ENCODE measurements around the gene FOSL1.

Gene FOSL1

GRCh38 chr11:65900125-65900898 lies at the start of gene FOSL1:
TSS of gene FOSL1 (minus strand) at chr11:65900388. CDS start at chr11:65900339, 49 bp downstream.
- in situ Hi-C loops (cut with MboI; ENCODE audit: low sequenced_read_pairs): no loop called here

- in situ Hi-C loops (cut with MboI; ENCODE audit: low sequenced_read_pairs): no loop called here
These were observed 47.5 kb upstream of the FOSL1 start for GRCh38 chr11:65947603-65948125.

GRCh38 chr11:65947133-65947532 lies 46.9 kb upstream of the FOSL1 start:
- in situ Hi-C loops (cut with MboI; ENCODE audit: low sequenced_read_pairs): no loop called here

- in situ Hi-C loops (cut with MboI; ENCODE audit: low sequenced_read_pairs): no loop called here
These were observed 46.5 kb upstream of the FOSL1 start for GRCh38 chr11:65946655-65947054.

GRCh38 chr11:65945941-65946558 lies 45.9 kb upstream of the FOSL1 start:
- in situ Hi-C loops (cut with MboI; ENCODE audit: low sequenced_read_pairs): no loop called here

GRCh38 chr11:65945430-65945911 lies 45.3 kb upstream of the FOSL1 start, which contains the start of gene TSGA10IP:
TSS of gene TSGA10IP (plus strand) at chr11:65945480. CDS start at chr11:65945676, 196 bp downstream.
- in situ Hi-C loops (cut with MboI; ENCODE audit: low sequenced_read_pairs): no loop called here

- in situ Hi-C loops (cut with MboI; ENCODE audit: low sequenced_read_pairs): no loop called here
These were observed 44.6 kb upstream of the FOSL1 start for GRCh38 chr11:65944767-65945166.

- in situ Hi-C loops (cut with MboI; ENCODE audit: low sequenced_read_pairs): no loop called here
These were observed 44.0 kb upstream of the FOSL1 start for GRCh38 chr11:65944191-65944590.

GRCh38 chr11:65942531-65942930 lies 42.3 kb upstream of the FOSL1 start:
- in situ Hi-C loops (cut with MboI; ENCODE audit: low sequenced_read_pairs): no loop called here

- in situ Hi-C loops (cut with MboI; ENCODE audit: low sequenced_read_pairs): no loop called here
These were observed 41.6 kb upstream of the FOSL1 start for GRCh38 chr11:65941720-65942310.

GRCh38 chr11:65937766-65938165 lies 37.6 kb upstream of the FOSL1 start:
- in situ Hi-C loops (cut with MboI; ENCODE audit: low sequenced_read_pairs): no loop called here

- in situ Hi-C loops (cut with MboI; ENCODE audit: low sequenced_read_pairs): no loop called here
These were observed 33.8 kb upstream of the FOSL1 start for GRCh38 chr11:65934014-65934413.

- in situ Hi-C loops (cut with MboI; ENCODE audit: low sequenced_read_pairs): no loop called here
These were observed 32.4 kb upstream of the FOSL1 start for GRCh38 chr11:65932558-65932919.

- in situ Hi-C loops (cut with MboI; ENCODE audit: low sequenced_read_pairs): no loop called here
These were observed 31.8 kb upstream of the FOSL1 start for GRCh38 chr11:65931773-65932557.

GRCh38 chr11:65928667-65929066 lies 28.5 kb upstream of the FOSL1 start:
- in situ Hi-C loops (cut with MboI; ENCODE audit: low sequenced_read_pairs): no loop called here

GRCh38 chr11:65927904-65928397 lies 27.8 kb upstream of the FOSL1 start:
- in situ Hi-C loops (cut with MboI; ENCODE audit: low sequenced_read_pairs): no loop called here

GRCh38 chr11:65925397-65925796 lies 25.2 kb upstream of the FOSL1 start:
- in situ Hi-C loops (cut with MboI; ENCODE audit: low sequenced_read_pairs): no loop called here

- in situ Hi-C loops (cut with MboI; ENCODE audit: low sequenced_read_pairs): no loop called here
These were observed 22.4 kb upstream of the FOSL1 start for GRCh38 chr11:65922565-65922964.

- in situ Hi-C loops (cut with MboI; ENCODE audit: low sequenced_read_pairs): no loop called here
These were observed 21.7 kb upstream of the FOSL1 start for GRCh38 chr11:65921876-65922275.

- in situ Hi-C loops (cut with MboI; ENCODE audit: low sequenced_read_pairs): no loop called here
These were observed 20.9 kb upstream of the FOSL1 start for GRCh38 chr11:65921033-65921555.

Measured in HL-60/S4 (cell line).